Measurements from ENCODE around the gene PTGER2. TPM values are rescaled to one million over a fixed set of nuclear protein-coding genes. Genes with fewer than 3 reads are reported as not detected.

PTGER2 gene
- total RNA-seq, 1 experiment from 2014 or later: 0.41 TPM

GRCh38 chr14:52325126-52325525 is 11.0 kb downstream of the PTGER2 start:
- CTCF ChIA-PET: no interaction called here
- Histone ChIP-seq H3K4me3 (ENCODE audit: low read depth in 2 of 2, low read length in 2 of 2) (no peak overlapping the region), H3K27ac (ENCODE audit: low read length) (no peak overlapping the region), H3K4me1 (ENCODE audit: control insufficient read depth, insufficient read depth, low read length) (no peaks in the 10 kb centered on the region), H3K36me3 (ENCODE audit: control insufficient read depth, insufficient read depth, low read length) (no peaks in the 10 kb centered on the region), H3K27me3 (ENCODE audit: control insufficient read depth, insufficient read depth, low read length) (no peaks in the 10 kb centered on the region), H3K9me3 (ENCODE audit: control insufficient read depth, insufficient read depth, low read depth, low read length) (no peaks in the 10 kb centered on the region)
- DNase-seq (ENCODE audit: low read depth, low spot score) (no peak), ATAC-seq (no peak)
- intact Hi-C loops (cut with micrococcal nuclease; ENCODE audit: unreplicated experiment) (no loop called here), in situ Hi-C loops (cut with HindIII; ENCODE audit: low pct_unique_long_range_greater_than_20kb, low sequenced_read_pairs) (no loop called here)
- POLR2A ChIA-PET: interaction anchor here (0.6 kb wide), 1 partner anchor 12 kb away, joined by 3 read pairs; no protein-coding TSS in a partner anchor
- TF ChIP-seq POLR2AphosphoS5 (IDR thresholded peaks at IDR 0.05; ENCODE audit: low read depth, low read length) (no peak), REST (IDR thresholded peaks at IDR 0.05; ENCODE audit: insufficient read depth in 1 of 2, low read depth in 2 of 2, low read length in 1 of 2) (no peak), SIN3A (IDR thresholded peaks at IDR 0.05; ENCODE audit: borderline replicate concordance, insufficient read depth, low read depth, low read length) (no peak), TCF7L2 (IDR thresholded peaks at IDR 0.05; ENCODE audit: low read depth, low read length) (no peak), CTCF (IDR thresholded peaks at IDR 0.05) (no peak)
- BruUV-seq (replicated peaks): no TSS peak

GRCh38 chr14:52325630-52326029 is 11.5 kb downstream of the PTGER2 start:
- no peaks in the 10 kb centered on the region for H3K27me3 ChIP-seq (ENCODE audit: control insufficient read depth, insufficient read depth, low read length)
- H3K4me1 ChIP-seq (ENCODE audit: control insufficient read depth, insufficient read depth, low read length): no peaks in the 10 kb centered on the region
- POLR2A ChIA-PET: interaction anchor here (0.6 kb wide), 1 partner anchor 13 kb away, joined by 3 read pairs; no protein-coding TSS in a partner anchor
- TF ChIP-seq REST (IDR thresholded peaks at IDR 0.05; ENCODE audit: insufficient read depth in 1 of 2, low read depth in 2 of 2, low read length in 1 of 2) (no peak), TCF7L2 (IDR thresholded peaks at IDR 0.05; ENCODE audit: low read depth, low read length) (no peak), POLR2AphosphoS5 (IDR thresholded peaks at IDR 0.05; ENCODE audit: low read depth, low read length) (no peak), SIN3A (IDR thresholded peaks at IDR 0.05; ENCODE audit: borderline replicate concordance, insufficient read depth, low read depth, low read length) (no peak), CTCF (IDR thresholded peaks at IDR 0.05) (no peak)
- no peak for ATAC-seq
- in situ Hi-C loops (cut with HindIII; ENCODE audit: low pct_unique_long_range_greater_than_20kb, low sequenced_read_pairs): no loop called here
- no peak overlapping the region for H3K4me3 ChIP-seq (ENCODE audit: low read depth in 2 of 2, low read length in 2 of 2)
- BruUV-seq (replicated peaks): no TSS peak
- H3K27ac ChIP-seq (ENCODE audit: low read length): no peak overlapping the region
- no peaks in the 10 kb centered on the region for H3K9me3 ChIP-seq (ENCODE audit: control insufficient read depth, insufficient read depth, low read depth, low read length)
- no peak for DNase-seq (ENCODE audit: low read depth, low spot score)
- CTCF ChIA-PET: no interaction called here
- no peaks in the 10 kb centered on the region for H3K36me3 ChIP-seq (ENCODE audit: control insufficient read depth, insufficient read depth, low read length)
- intact Hi-C loops (cut with micrococcal nuclease; ENCODE audit: unreplicated experiment): no loop called here
